Activated effector memory CD4-positive, alpha-beta T cell treated with anti-CD3 and anti-CD28 coated beads, Interleukin-2, amount 50 U/mL, for 16 hours (primary cell): ENCODE measurements around the gene FGFR1OP2.
A peak's percentile ranks its signal among the peaks of the same experiment; 100 is the strongest.
"Not testable (repeated sequence)": the region's sequence is repeated elsewhere in the genome, so short reads cannot be mapped to it uniquely, and the experiment has no call there.

ENCODE experiments used
- DNase-seq: peaks from one replicate; pipeline ENCODE4 v3.0.0-alpha.2; 2020

FGFR1OP2 gene

GRCh38 chr12:26937863-26938700 lies at the start of gene FGFR1OP2, which contains the start of gene INTS13:
TSS of gene FGFR1OP2 (plus strand) at chr12:26938470. CDS start at chr12:26954159, 15,689 bp downstream.
TSS of gene INTS13 (minus strand) at chr12:26937981. CDS start at chr12:26936803, 1,178 bp downstream.
- DNase-seq, result peak; percentile 98

GRCh38 chr12:26890784-26891183 lies 47.5 kb upstream of the FGFR1OP2 start:
- DNase-seq, result no peak

- no peak for DNase-seq
These were observed 46.6 kb upstream of the FGFR1OP2 start for GRCh38 chr12:26891704-26892103.

- DNase-seq, result no peak
These were observed 42.6 kb upstream of the FGFR1OP2 start for GRCh38 chr12:26895672-26896071.

- DNase-seq, result no peak
These were observed 41.4 kb upstream of the FGFR1OP2 start for GRCh38 chr12:26896913-26897312.

GRCh38 chr12:26903396-26903795 lies 34.9 kb upstream of the FGFR1OP2 start:
- DNase-seq, result not testable (repeated sequence)

GRCh38 chr12:26906024-26906423 lies 32.2 kb upstream of the FGFR1OP2 start:
- no peak for DNase-seq

- DNase-seq, result no peak
These were observed 31.6 kb upstream of the FGFR1OP2 start for GRCh38 chr12:26906704-26907103.

GRCh38 chr12:26918321-26919215 lies 19.7 kb upstream of the FGFR1OP2 start:
- no peak for DNase-seq

GRCh38 chr12:26919216-26919555 lies 19.1 kb upstream of the FGFR1OP2 start:
- DNase-seq, result no peak

GRCh38 chr12:26921886-26922285 lies 16.4 kb upstream of the FGFR1OP2 start:
- no peak for DNase-seq

GRCh38 chr12:26928661-26929060 lies 9.6 kb upstream of the FGFR1OP2 start:
- DNase-seq, result no peak

GRCh38 chr12:26929590-26929989 lies 8.7 kb upstream of the FGFR1OP2 start:
- no peak for DNase-seq

- no peak for DNase-seq
These were observed 2.5 kb upstream of the FGFR1OP2 start for GRCh38 chr12:26935636-26936378.

- DNase-seq, result peak; percentile 69
These were observed 1.5 kb upstream of the FGFR1OP2 start for GRCh38 chr12:26936559-26937442.

- no peak for DNase-seq
These were observed 817 bp upstream of the FGFR1OP2 start for GRCh38 chr12:26937443-26937862.

GRCh38 chr12:26938701-26939062 lies 412 bp downstream of the FGFR1OP2 start:
- no peak for DNase-seq

- no peak for DNase-seq
These were observed 1.0 kb downstream of the FGFR1OP2 start for GRCh38 chr12:26939192-26939832.

GRCh38 chr12:26939953-26940352 lies 1.7 kb downstream of the FGFR1OP2 start:
- no peak for DNase-seq

- no peak for DNase-seq
These were observed 2.4 kb downstream of the FGFR1OP2 start for GRCh38 chr12:26940516-26941214.

- no peak for DNase-seq
These were observed 2.9 kb downstream of the FGFR1OP2 start for GRCh38 chr12:26941215-26941594.
